GM12878 (cell line): Measurements from ENCODE around the gene SMARCC2. TPM values are rescaled to one million over a fixed set of nuclear protein-coding genes. Genes with fewer than 3 reads are reported as not detected.

Experiments used
- ATAC-seq: fragments of 200-7000 bp; cut with Tn5 transposase; 3 replicates; pipeline ENCODE4 v1.9.1; 2020; ENCODE audit warnings: mild to moderate bottlenecking, moderate library complexity
- BruUV-seq: library from RNA; stranded (reverse); fragments of 400-500 nt; replicated peaks from 2 replicates; lab custom pipeline; 2021; lab: Mats Ljungman, UMichigan
- CTCF ChIA-PET: fragments of 300-600 bp; sonication (Branson Sonifier 250); formaldehyde crosslinking; extraction: SDS; loops from one replicate; lab custom pipeline; 2021; ENCODE audit warnings: inconsistent platforms; lab: Yijun Ruan, JAX
- POLR2A ChIA-PET: fragments of 350-600 bp; formaldehyde crosslinking; extraction: SDS; loops from one replicate; lab custom pipeline; 2021; ENCODE audit warnings: inconsistent platforms; lab: Charles Lee
- RAD21 ChIA-PET: fragments of 300-600 bp; sonication (Branson Sonifier 250); formaldehyde crosslinking; loops from one replicate; lab custom pipeline; 2023; ENCODE audit warnings: antibody characterized with exemption; ENCODE audit not compliant: unreplicated experiment; lab: Charles Lee
- SMC1A ChIA-PET: fragments of 300-600 bp; sonication (Branson Sonifier 250); formaldehyde crosslinking; loops from one replicate; lab custom pipeline; 2023; ENCODE audit not compliant: unreplicated experiment, uncharacterized antibody; lab: Charles Lee
- DNase-seq: peaks from one replicate; pipeline ENCODE4 v3.0.0-alpha.2; 2011; ENCODE audit warnings: low read depth, low spot score
- FAIRE-seq: peaks from 3 replicates; lab custom pipeline; 2011; peaks lifted over from hg19 to GRCh38; lab: Jason Lieb, UNC
- H2AFZ ChIP-seq: 2 replicates; pipeline ENCODE4 v1.6.0; 2011; ENCODE audit warnings: low read depth, low read length, control low read depth; ENCODE audit not compliant: control insufficient read depth
- H3K27ac ChIP-seq: 2 replicates; pipeline ENCODE4 v1.5.1; 2011; ENCODE audit warnings: control low read depth; ENCODE audit not compliant: control insufficient read depth, insufficient read depth
- H3K27me3 ChIP-seq, 2 experiments: replicated peaks in 1 of 2; 2 replicates each; pipeline versions ENCODE4 v1.6.0 to v1.6.1; 2011; ENCODE audit warnings: low read length in 1 of 2; ENCODE audit not compliant: control insufficient read depth in 2 of 2, insufficient read depth in 2 of 2
- H3K36me3 ChIP-seq, 2 experiments: 2 replicates each; pipeline ENCODE4 v1.5.1; 2011; ENCODE audit warnings: low read length in 1 of 2; ENCODE audit not compliant: control insufficient read depth in 2 of 2, insufficient read depth in 2 of 2
- H3K4me1 ChIP-seq: 2 replicates; pipeline ENCODE4 v1.6.1; 2011; ENCODE audit warnings: mild to moderate bottlenecking, low read length, moderate library complexity, mixed read lengths; ENCODE audit not compliant: control insufficient read depth, insufficient read depth
- H3K4me2 ChIP-seq: 2 replicates; pipeline ENCODE4 v1.6.0; 2011; ENCODE audit warnings: control low read depth; ENCODE audit not compliant: control insufficient read depth, insufficient read depth
- H3K4me3 ChIP-seq: fragments of 200-600 bp; sonication (generic); 2 replicates; pipeline ENCODE4 v1.5.1; 2016
- H3K79me2 ChIP-seq: 2 replicates; pipeline ENCODE4 v1.6.0; 2011; ENCODE audit warnings: low read length; ENCODE audit not compliant: control insufficient read depth, insufficient read depth
- H3K9ac ChIP-seq: 2 replicates; pipeline ENCODE4 v1.8.0; 2011; ENCODE audit warnings: low read length, control low read depth, mixed read lengths; ENCODE audit not compliant: control insufficient read depth, insufficient read depth
- H3K9me3 ChIP-seq: replicated peaks from 3 replicates; pipeline ENCODE4 v1.5.1; 2011; ENCODE audit warnings: mild to moderate bottlenecking, low read length; ENCODE audit not compliant: control insufficient read depth, insufficient read depth
- H4K20me1 ChIP-seq: 2 replicates; pipeline ENCODE4 v1.6.0; 2011; ENCODE audit not compliant: control insufficient read depth, insufficient read depth
- ASH2L ChIP-seq: fragments of 300-600, 200-600 bp; sonication (generic); IDR thresholded peaks from 2 replicates; pipeline ENCODE4 v1.6.1; 2017; ENCODE audit warnings: low read depth, mild to moderate bottlenecking, borderline replicate concordance
- BACH1 ChIP-seq: fragments of 450-650 bp; IDR thresholded peaks from 2 replicates; pipeline ENCODE4 v1.6.1; 2017; ENCODE audit warnings: mild to moderate bottlenecking, borderline replicate concordance
- BCL11A ChIP-seq: IDR thresholded peaks from 2 replicates; pipeline ENCODE4 v1.6.1; 2011; ENCODE audit warnings: low read depth, low read length
- CHD4 ChIP-seq: fragments of 200-600 bp; sonication (generic); IDR thresholded peaks from 2 replicates; pipeline ENCODE4 v1.6.1; 2016; ENCODE audit warnings: mild to moderate bottlenecking
- DPF2 ChIP-seq: fragments of 450-650 bp; IDR thresholded peaks from 2 replicates; pipeline ENCODE4 v1.6.1; 2017; ENCODE audit warnings: mild to moderate bottlenecking
- E2F4 ChIP-seq: IDR thresholded peaks from 2 replicates; pipeline ENCODE4 v1.6.1; 2012; ENCODE audit warnings: low read depth, low read length, improper control_type of control experiment
- EZH2 ChIP-seq: IDR thresholded peaks from 2 replicates; pipeline ENCODE4 v1.6.1; 2012; ENCODE audit warnings: low read depth, mild to moderate bottlenecking, control low read depth, inconsistent platforms, low read length, borderline replicate concordance; ENCODE audit not compliant: control insufficient read depth
- GABPA ChIP-seq: IDR thresholded peaks from 2 replicates; pipeline ENCODE4 v1.6.1; 2014; ENCODE audit warnings: antibody characterized with exemption, low read depth, mild to moderate bottlenecking, inconsistent platforms
- KDM1A ChIP-seq: fragments of 200-600 bp; sonication (generic); IDR thresholded peaks from 2 replicates; pipeline ENCODE4 v1.6.1; 2016; ENCODE audit warnings: borderline replicate concordance
- MTA3 ChIP-seq: IDR thresholded peaks from 2 replicates; pipeline ENCODE4 v1.6.1; 2012; ENCODE audit warnings: low read length, inconsistent platforms, borderline replicate concordance
- PBX3 ChIP-seq: IDR thresholded peaks from 2 replicates; pipeline ENCODE4 v1.6.1; 2011; ENCODE audit warnings: mild to moderate bottlenecking, low read depth, low read length, moderate library complexity; ENCODE audit not compliant: insufficient replicate concordance
- POLR2A ChIP-seq: IDR thresholded peaks from 2 replicates; pipeline ENCODE4 v1.6.1; 2011; ENCODE audit warnings: low read depth, mild to moderate bottlenecking, low read length
- RAD21 ChIP-seq: IDR thresholded peaks from 2 replicates; pipeline ENCODE4 v1.6.1; 2011; ENCODE audit warnings: mild to moderate bottlenecking, low read depth, low read length, moderate library complexity; ENCODE audit not compliant: insufficient read depth
- SIN3A ChIP-seq: IDR thresholded peaks from 2 replicates; pipeline ENCODE4 v1.6.1; 2012; ENCODE audit warnings: low read depth, low read length, improper control_type of control experiment
- SMC3 ChIP-seq: IDR thresholded peaks from 2 replicates; pipeline ENCODE4 v1.6.1; 2011; ENCODE audit warnings: low read length, improper control_type of control experiment, borderline replicate concordance
- SRF ChIP-seq, 2 experiments: IDR thresholded peaks; 2 replicates each; pipeline ENCODE4 v1.6.1; 2011; ENCODE audit warnings: low read depth in 2 of 2, low read length in 2 of 2, mild to moderate bottlenecking in 1 of 2, moderate library complexity in 1 of 2
- TAF1 ChIP-seq: IDR thresholded peaks from 2 replicates; pipeline ENCODE4 v1.6.1; 2011; ENCODE audit warnings: mild to moderate bottlenecking, low read depth, low read length, borderline replicate concordance
- TCF3 ChIP-seq: IDR thresholded peaks from 2 replicates; pipeline ENCODE4 v1.6.1; 2012; ENCODE audit warnings: low read depth, mild to moderate bottlenecking, low read length, borderline replicate concordance; ENCODE audit not compliant: insufficient read depth
- WRNIP1 ChIP-seq: IDR thresholded peaks from 2 replicates; pipeline ENCODE4 v1.6.1; 2011; ENCODE audit warnings: low read depth, low read length, improper control_type of control experiment, borderline replicate concordance
- ZBED1 ChIP-seq: IDR thresholded peaks from 2 replicates; pipeline ENCODE4 v1.6.1; 2016; ENCODE audit warnings: borderline replicate concordance
- ZNF207 ChIP-seq: fragments of 450-650 bp; IDR thresholded peaks from 2 replicates; pipeline ENCODE4 v1.6.1; 2014; ENCODE audit warnings: antibody characterized with exemption, mild to moderate bottlenecking, borderline replicate concordance
- ZZZ3 ChIP-seq: IDR thresholded peaks from 2 replicates; pipeline ENCODE4 v1.6.1; 2011; ENCODE audit warnings: low read depth; ENCODE audit not compliant: control insufficient read depth, insufficient read length
- WGBS: methylation state at CpG from one replicate; pipeline ENCODE4 v1.1.6; 2016; ENCODE audit warnings: low lambda C conversion rate; ENCODE audit not compliant: insufficient replicate concordance, insufficient coverage; ENCODE audit errors: missing lambda C conversion rate; 5-methylcytosine and 5-hydroxymethylcytosine counted together
- in situ Hi-C: fragments of 300-500 bp; cut with MboI; formaldehyde crosslinking; loops from 9 replicates; pipeline ENCODE4 v1.14.3; 2018; ENCODE audit warnings: mixed read lengths
- intact Hi-C: fragments of 100-400 bp; cut with micrococcal nuclease; formaldehyde crosslinking; loops from one replicate; pipeline ENCODE4 v1.14.2; 2022; ENCODE audit not compliant: unreplicated experiment
- polyA plus RNA-seq, 11 experiments: library from polyadenylated mRNA; depleted of rRNA in 4 of 11; unstranded in 6 of 11; stranded (reverse) in 5 of 11; fragments of >200 nt; fragmentation: Nextera tagmentation in 4 of 11; fragmentation: Illumina TruSeq in 1 of 11; extraction: Ambion mirVana in 4 of 11; extraction: Trizol in 1 of 11; gene quantifications; 1 replicate in 1 of 11; 2 replicates in 10 of 11; pipeline versions ENCODE4 v1.2.1 to v1.2.3, GENCODE V29; 2011 to 2016; ENCODE audit warnings: inconsistent platforms in 2 of 11, missing spikeins in 2 of 11, low read depth in 1 of 11
- total RNA-seq, 4 experiments: library from RNA; depleted of rRNA in 3 of 4; stranded (reverse); fragments of >200 nt in 3 of 4; fragmentation: Illumina TruSeq in 1 of 4; extraction: Trizol in 1 of 4; gene quantifications; 2 replicates each; pipeline versions ENCODE4 v1.2.1 to v1.2.3, GENCODE V29; 2013 to 2021

Gene SMARCC2
- total and polyA plus RNA-seq, 10 of the 15 experiments (the other 5 are each of a cell fraction or from before 2014, with no cell fraction given) = 13.6 to 71.2 (median 42.3) TPM

GRCh38 chr12:56158926-56159461, 30.3 kb downstream of the SMARCC2 start:
- Histone ChIP-seq H3K4me1 (peaks cover 17% of the 10 kb centered on the region), H3K27me3 (no peaks in the 10 kb centered on the region), H4K20me1 (no peaks in the 10 kb centered on the region), H3K9ac (peak overlapping the region; percentile 89), H3K79me2 (peaks cover 39% of the 10 kb centered on the region), H3K4me2 (peak overlapping the region; percentile 98), H3K27ac (peak overlapping the region; percentile 91), H3K36me3 (peaks cover 23 to 28% of the 10 kb centered on the region in 2 experiments), H3K4me3 (peak overlapping the region; percentile 90), H3K9me3 (no peaks in the 10 kb centered on the region), H2AFZ (no peak overlapping the region)
- ChIA-PET SMC1A (interaction anchor here (0.6 to 2.4 kb wide), 5 partner anchors 17 to 34 kb away, joined by 3 to 12 read pairs (median 3); partner anchors contain the start of genes ESYT1 and SMARCC2), RAD21 (interaction anchor here (1.2 to 2.8 kb wide), 7 partner anchors 17 to 62 kb away, joined by 3 to 18 read pairs (median 5); partner anchors contain the start of genes ESYT1, RNF41, SMARCC2 and ZC3H10), CTCF (interaction anchor here (0.6 to 2.2 kb wide), 11 partner anchors 14 to 430 kb away, joined by 3 to 13 read pairs (median 4); partner anchors contain the start of genes CD63, ESYT1 and SMARCC2), POLR2A (interaction anchor here (0.5 to 2.5 kb wide), 16 partner anchors 8 to 1094 kb away, joined by 3 to 19 read pairs (median 4); partner anchors contain the start of genes ESYT1, PA2G4, RAB5B and RNF41)
- DNase-seq (no peak), FAIRE-seq (peak; percentile 18), ATAC-seq (peak; percentile 18)
- intact Hi-C loops (loop anchor here (2.0 kb wide), 1 partner anchor 30 kb away; the partner anchor contains the start of gene SMARCC2), in situ Hi-C loops (no loop called here)
- 0% methylated on average over 6 of the region's 6 CpGs for WGBS
- TSS peak; percentile 73 for BruUV-seq
- no peak for TF ChIP-seq SIN3A
- peak; percentile 26; the same call in 1 of the 2 replicates for TF ChIP-seq ZBED1
- 0 out of 2 replicates have a peak, but pooled peaks have one; percentile 47 for TF ChIP-seq WRNIP1
- TF ChIP-seq MTA3 = 0 out of 2 replicates have a peak, but pooled peaks have one; percentile 27
- TF ChIP-seq SMC3 = no peak
- no peak for TF ChIP-seq ZZZ3
- no peak for TF ChIP-seq KDM1A
- TF ChIP-seq TAF1 = 0 out of 2 replicates have a peak, but pooled peaks have one; percentile 16
- TF ChIP-seq RAD21 = no peak
- no peak for TF ChIP-seq DPF2
- no peak for TF ChIP-seq CHD4
- TF ChIP-seq BACH1 = no peak
- no peak for TF ChIP-seq EZH2
- TF ChIP-seq BCL11A = no peak
- TF ChIP-seq SRF (IDR thresholded peaks at IDR 0.05; ENCODE audit: low read depth in 2 of 2, low read length in 2 of 2) = peak in 1 of 2 experiments; percentile 78; a peak in 3 of 4 replicates
- TF ChIP-seq TCF3 = no peak
- no peak for TF ChIP-seq E2F4
- no peak for TF ChIP-seq ASH2L
- TF ChIP-seq GABPA = no peak
- TF ChIP-seq PBX3 = peak; percentile 22
- peak; percentile 31; the same call in 1 of the 2 replicates for TF ChIP-seq POLR2A
- no peak for TF ChIP-seq ZNF207
